Neural cell (in vitro differentiated cells): ENCODE data around the gene PHACTR3.

Source experiments
- EZH2 ChIP-seq: fragments of 200-600, 300-800 bp; shearing (Covaris generic), sonication (generic); IDR thresholded peaks from 2 replicates; pipeline ENCODE4 v1.6.1; 2014; ENCODE audit warnings: antibody characterized with exemption, low read length, borderline replicate concordance, mild to moderate bottlenecking; ENCODE audit not compliant: insufficient read depth, poor library complexity, severe bottlenecking
- POLR2AphosphoS5 ChIP-seq: IDR thresholded peaks from 2 replicates; pipeline ENCODE4 v1.6.1; 2012

- no peak for TF ChIP-seq EZH2
- no peak for TF ChIP-seq POLR2AphosphoS5
These were observed 39.4 kb upstream of the PHACTR3 start for GRCh38 chr20:59564943-59565342.
